ENCODE data around the gene UBR4. TPM values are rescaled to one million over a fixed set of nuclear protein-coding genes. Genes with fewer than 3 reads are reported as not detected.

UBR4 gene
- polyA plus RNA-seq, 3 donors = 44.3 to 93.8 (median 49.4) TPM

DNA sequence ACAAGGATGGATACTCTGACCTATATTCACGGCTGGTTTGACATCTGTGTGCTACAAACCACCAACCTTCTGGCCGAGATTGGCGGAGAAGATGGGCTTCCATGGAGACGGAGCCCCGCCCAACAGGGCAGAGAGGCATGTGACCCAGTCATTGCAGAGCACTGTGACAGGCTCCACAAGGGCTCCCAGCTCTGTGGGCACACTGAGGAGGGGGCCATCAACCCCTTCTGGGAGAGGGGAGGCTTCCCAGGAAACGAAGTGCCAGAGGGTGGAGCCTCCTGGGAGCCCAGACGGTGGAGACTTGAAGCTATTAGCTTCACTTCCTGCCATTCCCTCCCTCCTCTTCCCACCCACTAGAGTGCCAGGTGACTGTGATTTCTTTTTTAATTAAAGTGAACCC is 182.0 kb downstream of the UBR4 start:
- Histone ChIP-seq H3K79me2 (ENCODE audit: insufficient read depth, low read length) (no peaks in the 10 kb centered on the region), H3K27ac (ENCODE audit: low read depth in 1 of 2, low read length in 2 of 2) (no peak overlapping the region), H3K36me3 (replicated peaks in 1 of 2; ENCODE audit: control insufficient read depth in 1 of 2, insufficient read depth in 2 of 2, low read length in 2 of 2) (no peaks in the 10 kb centered on the region), H3K9me3 (replicated peaks in 1 of 2; ENCODE audit: control insufficient read depth in 1 of 2, insufficient read depth in 1 of 2, low read length in 2 of 2) (no peaks in the 10 kb centered on the region), H4K20me1 (ENCODE audit: insufficient read depth, low read length) (no peaks in the 10 kb centered on the region), H3K27me3 (ENCODE audit: control insufficient read depth in 2 of 2, insufficient read depth in 2 of 2, low read length in 2 of 2) (peaks cover 0 to 12% of the 10 kb centered on the region in 2 donors), H3K4me2 (replicated peaks; ENCODE audit: extremely low read depth, low read length, poor library complexity, severe bottlenecking) (no peak overlapping the region), H3K4me1 (ENCODE audit: control insufficient read depth in 1 of 2, insufficient read depth in 2 of 2, low read length in 2 of 2) (no peaks in the 10 kb centered on the region), H3K9ac (ENCODE audit: insufficient read depth, low read length, poor library complexity, severe bottlenecking) (no peak overlapping the region), H3K4me3 (replicated peaks in 1 of 3; ENCODE audit: low read depth in 2 of 3, low read length in 3 of 3) (no peak overlapping the region), H2AFZ (ENCODE audit: insufficient read depth, low read depth, low read length, poor library complexity, severe bottlenecking) (no peak overlapping the region)
- peaks cover 23 to 44% (median 26%) of the 10 kb centered on the region in 3 donors for H3K27me3 Mint-ChIP-seq (ENCODE audit: low read depth in 3 of 3)
- H3K36me3 Mint-ChIP-seq = no peaks in the 10 kb centered on the region
- no peak for DNase-seq
- no peak for TF ChIP-seq CTCF (IDR thresholded peaks at IDR 0.05)
- H3K4me1 Mint-ChIP-seq = no peaks in the 10 kb centered on the region
- WGBS (ENCODE audit: insufficient coverage) = 54% methylated on average over 5 of the region's 7 CpGs
- no peak overlapping the region for H3K27ac Mint-ChIP-seq
- intact Hi-C loops (cut with micrococcal nuclease) = no loop called here
- no peak overlapping the region for H3K4me3 Mint-ChIP-seq
- peaks cover 0 to 4% (median 2%) of the 10 kb centered on the region in 7 donors for H3K9me3 Mint-ChIP-seq

Other genes with a start within 250 kb of the UBR4 start
- gene EMC1, start 41.3 kb upstream of the UBR4 start, polyA plus RNA-seq = 10 to 100 TPM; 14.7 to 27.1 (median 18.5) TPM
- gene MRTO4, start 41.5 kb upstream of the UBR4 start, polyA plus RNA-seq = 1 to 10 TPM; 4.9 to 8.7 (median 8.4) TPM
- gene AKR7A3, start 78.5 kb upstream of the UBR4 start, polyA plus RNA-seq = under 1 TPM in 2 of 3 donors, not detected in 1; 0.15 to 0.56 TPM
- 100 to 1,000 TPM in 1 of 3 donors, 10 to 100 TPM in 2; 19.5 to 117 (median 89.3) TPM for gene AKR7A2, start 101.9 kb upstream of the UBR4 start, polyA plus RNA-seq
- gene SLC66A1, start 102.1 kb upstream of the UBR4 start, polyA plus RNA-seq = 10 to 100 TPM in 1 of 3 donors, 1 to 10 TPM in 2; 9.1 to 21.1 (median 9.7) TPM

All from CD14-positive monocyte (primary cell).